GM12801 (cell line): ENCODE results near the gene VPS45.

ENCODE experiments used
- CTCF ChIP-seq: IDR thresholded peaks from one replicate; pipeline ENCODE4 v1.5.1; 2011; ENCODE audit warnings: control low read depth; ENCODE audit not compliant: insufficient read length; ENCODE audit errors: extremely low read depth

The VPS45 gene

GRCh38 chr1:150146849-150147542 is 79.4 kb downstream of the VPS45 start:
- TF ChIP-seq CTCF: no peak

DNA sequence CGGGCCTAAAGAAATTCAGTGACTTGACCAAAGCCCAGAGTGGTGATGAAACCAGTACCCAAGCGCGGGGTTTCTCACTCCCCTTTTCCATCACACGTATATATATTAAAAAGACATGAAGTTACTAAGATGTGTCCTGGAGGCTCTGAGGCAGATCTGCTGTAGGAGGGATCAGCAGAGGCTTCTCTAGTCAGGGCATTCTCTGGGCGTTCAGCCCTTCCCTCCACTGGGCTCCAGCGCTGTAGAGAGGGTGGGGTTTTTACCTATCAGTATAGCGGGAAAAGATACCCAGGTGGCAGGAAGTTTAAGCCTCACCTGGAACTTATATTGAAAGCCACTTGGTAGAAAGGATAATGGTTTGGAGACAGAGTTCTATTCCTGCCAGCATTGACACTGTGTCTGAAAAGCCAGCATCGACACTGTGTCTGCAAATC is 81.3 kb downstream of the VPS45 start:
- no peak for TF ChIP-seq CTCF

DNA sequence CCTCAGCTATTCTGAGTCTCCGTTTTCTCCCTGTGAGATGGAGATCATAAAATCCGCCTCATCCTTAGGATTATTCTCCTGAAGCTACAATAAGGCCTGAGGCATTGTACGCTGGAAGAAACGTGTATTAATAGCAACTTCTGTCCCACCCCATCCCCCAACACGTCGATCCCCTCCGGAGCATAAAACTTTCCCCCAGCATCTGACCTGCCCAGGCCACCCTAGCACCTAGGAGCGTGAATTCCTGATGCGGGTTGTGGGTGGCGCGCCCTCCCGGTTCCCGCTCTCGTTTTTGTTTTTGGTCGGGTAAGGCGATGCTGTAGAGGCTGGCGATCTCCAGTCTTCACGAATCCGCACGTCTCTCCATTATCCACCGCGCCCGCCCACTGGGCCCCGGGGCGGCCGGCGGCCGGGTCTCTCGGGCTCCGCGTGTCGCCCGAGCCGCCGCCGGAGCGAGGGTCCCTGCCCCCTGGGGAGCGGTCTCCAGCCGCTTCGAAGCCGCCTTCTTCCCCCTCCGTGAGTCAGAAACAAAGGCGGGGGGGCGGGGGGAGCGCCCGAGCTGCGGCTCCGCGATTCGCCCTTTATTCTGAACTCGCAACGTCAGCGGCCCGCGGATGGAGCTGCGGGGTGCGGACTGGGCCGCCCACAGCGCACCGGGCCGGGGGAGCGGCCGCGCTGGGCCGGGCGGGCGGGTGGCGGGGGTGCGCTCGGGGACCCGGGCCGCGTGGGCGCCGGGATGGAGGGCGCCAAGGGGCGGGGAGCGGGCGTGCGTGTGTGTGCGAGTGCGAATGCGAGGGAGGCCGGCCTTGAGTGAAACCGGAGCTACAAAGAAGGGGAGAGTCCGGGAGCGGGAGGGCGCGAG is 81.9 kb downstream of the VPS45 start, which contains the start of gene PLEKHO1:
Gene PLEKHO1 (plus strand): TSS at position 646 of the 862 bp plus-strand sequence. CDS start 342 bp downstream, outside the sequence.
- TF ChIP-seq CTCF: no peak

DNA sequence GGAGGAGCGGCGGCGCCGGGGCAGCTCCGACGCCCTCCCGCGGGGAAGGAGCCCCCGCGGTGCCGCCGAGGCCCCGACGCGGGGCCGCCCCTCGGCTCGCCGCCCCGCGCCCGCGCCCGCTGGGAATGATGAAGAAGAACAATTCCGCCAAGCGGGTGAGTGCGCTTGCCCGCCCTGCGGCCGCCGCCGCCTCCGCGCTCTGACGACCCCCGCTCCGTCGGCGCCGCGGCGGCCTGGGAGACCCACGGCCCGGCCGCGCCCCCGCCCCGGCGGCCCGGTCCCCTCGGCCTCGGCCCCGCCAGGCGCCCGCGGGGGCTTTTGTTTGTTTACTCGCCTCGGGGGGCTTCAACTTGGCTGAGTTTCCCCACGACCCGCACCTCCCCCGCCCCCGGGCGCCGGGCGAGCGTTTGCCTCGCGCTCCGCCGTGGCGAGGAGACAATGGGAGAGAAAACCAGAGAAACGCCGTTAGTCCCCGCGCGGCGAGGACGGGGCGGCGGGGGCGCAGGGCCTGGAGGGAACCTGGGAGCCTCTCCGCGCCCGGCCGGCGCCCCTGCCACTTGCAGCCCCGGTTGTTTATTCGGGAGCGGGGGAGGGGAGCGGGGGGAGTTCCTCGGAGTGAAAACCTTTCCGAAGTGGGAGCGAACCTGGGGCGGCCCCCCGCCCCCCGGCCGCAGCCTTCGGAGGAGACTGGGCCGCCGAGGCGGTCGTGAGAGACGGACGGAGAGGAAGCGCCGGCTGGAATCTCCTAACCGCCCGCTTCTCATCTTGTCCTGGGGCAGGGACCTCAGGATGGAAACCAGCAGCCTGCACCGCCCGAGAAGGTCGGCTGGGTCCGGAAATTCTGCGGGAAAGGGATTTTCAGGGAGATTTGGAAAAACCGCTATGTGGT is 82.8 kb downstream of the VPS45 start:
- TF ChIP-seq CTCF: no peak

GRCh38 chr1:150151291-150152181 is 84.0 kb downstream of the VPS45 start:
- no peak for TF ChIP-seq CTCF

DNA sequence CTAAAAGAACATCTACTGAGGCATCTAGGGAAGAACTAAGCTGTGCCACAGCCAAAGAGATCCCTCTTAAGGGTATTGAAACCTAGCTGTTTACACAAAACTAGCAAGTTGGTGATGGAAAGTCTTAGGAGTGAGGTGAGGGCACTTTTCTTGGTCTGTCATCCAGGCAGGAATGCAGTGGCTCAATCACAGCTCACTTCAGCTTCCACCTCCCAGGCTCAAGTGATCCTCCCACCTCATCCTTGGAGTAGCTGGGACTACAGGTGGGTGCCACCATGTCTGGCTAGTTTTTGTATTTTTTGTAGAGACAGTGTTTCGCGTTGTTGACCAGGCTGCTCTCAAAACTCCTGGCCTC is 84.6 kb downstream of the VPS45 start:
- no peak for TF ChIP-seq CTCF
